NCI-H748 (cell line): ENCODE results near the gene CEP41.

ENCODE experiments used
- DNase-seq: peaks from one replicate; lab custom pipeline; 2025; ENCODE audit not compliant: unreplicated experiment; lab: John Stamatoyannopoulos, UW

The CEP41 gene

GRCh38 chr7:130440527-130441365 lies at the start of gene CEP41:
CEP41 (minus strand) TSS chr7:130441016; CDS start chr7:130440966, 50 bp downstream.
- peak; percentile 99 for DNase-seq

- peak; percentile 67 for DNase-seq
Observed at GRCh38 chr7:130490311-130490791, 49.5 kb upstream of the CEP41 start.

GRCh38 chr7:130489140-130489983 lies 48.5 kb upstream of the CEP41 start:
- no peak for DNase-seq

- DNase-seq, result no peak
Observed at GRCh38 chr7:130488392-130489139, 47.8 kb upstream of the CEP41 start.

- DNase-seq, result no peak
Observed at GRCh38 chr7:130486954-130487436, 46.2 kb upstream of the CEP41 start.

- peak; percentile 86 for DNase-seq
Observed at GRCh38 chr7:130486114-130486953, 45.5 kb upstream of the CEP41 start.

- DNase-seq, result no peak
Observed at GRCh38 chr7:130485734-130486113, 44.9 kb upstream of the CEP41 start.

- no peak for DNase-seq
Observed at GRCh38 chr7:130483031-130483430, 42.2 kb upstream of the CEP41 start.

GRCh38 chr7:130481898-130482297 lies 41.1 kb upstream of the CEP41 start:
- DNase-seq, result no peak

GRCh38 chr7:130479716-130480400 lies 39.0 kb upstream of the CEP41 start:
- no peak for DNase-seq

- no peak for DNase-seq
Observed at GRCh38 chr7:130478991-130479390, 38.2 kb upstream of the CEP41 start.

GRCh38 chr7:130476297-130477150 lies 35.7 kb upstream of the CEP41 start:
- no peak for DNase-seq

GRCh38 chr7:130475776-130476175 lies 35.0 kb upstream of the CEP41 start:
- no peak for DNase-seq

- peak; percentile 64 for DNase-seq
Observed at GRCh38 chr7:130473876-130474275, 33.1 kb upstream of the CEP41 start.

- no peak for DNase-seq
Observed at GRCh38 chr7:130473289-130473688, 32.5 kb upstream of the CEP41 start.

- DNase-seq, result no peak
Observed at GRCh38 chr7:130471974-130472373, 31.2 kb upstream of the CEP41 start.

- no peak for DNase-seq
Observed at GRCh38 chr7:130468612-130469011, 27.8 kb upstream of the CEP41 start.

GRCh38 chr7:130463553-130464434 lies 23.0 kb upstream of the CEP41 start:
- DNase-seq, result no peak
